HG03280 (cell line): ENCODE results near the gene SHISA7.
"Not testable (repeated sequence)": the region's sequence is repeated elsewhere in the genome, so short reads cannot be mapped to it uniquely, and the experiment has no call there.

Source experiments
- ATAC-seq: cut with Tn5 transposase; IDR thresholded peaks from one replicate; pipeline ENCODE4 v1.9.1; 2021; ENCODE audit warnings: mild to moderate bottlenecking, moderate library complexity; ENCODE audit not compliant: unreplicated experiment

SHISA7 gene

GRCh38 chr19:55448175-55448490, 5.0 kb upstream of the SHISA7 start:
- ATAC-seq = not testable (repeated sequence)

GRCh38 chr19:55447421-55448174, 4.5 kb upstream of the SHISA7 start:
- no peak for ATAC-seq

- ATAC-seq = no peak
These were observed 3.0 kb upstream of the SHISA7 start for GRCh38 chr19:55446060-55446459.

- no peak for ATAC-seq
These were observed 1.5 kb upstream of the SHISA7 start for GRCh38 chr19:55444646-55445045.

- ATAC-seq = no peak
These were observed 852 bp upstream of the SHISA7 start for GRCh38 chr19:55443824-55444480.

- no peak for ATAC-seq
These were observed 633 bp downstream of the SHISA7 start for GRCh38 chr19:55442372-55442961.

GRCh38 chr19:55441692-55442321, 1.3 kb downstream of the SHISA7 start:
- no peak for ATAC-seq

- no peak for ATAC-seq
These were observed 1.8 kb downstream of the SHISA7 start for GRCh38 chr19:55441319-55441691.

- no peak for ATAC-seq
These were observed 2.5 kb downstream of the SHISA7 start for GRCh38 chr19:55440411-55441105.

- no peak for ATAC-seq
These were observed 4.0 kb downstream of the SHISA7 start for GRCh38 chr19:55439052-55439451.

GRCh38 chr19:55437410-55437809, 5.7 kb downstream of the SHISA7 start:
- no peak for ATAC-seq

- no peak for ATAC-seq
These were observed 6.3 kb downstream of the SHISA7 start for GRCh38 chr19:55436847-55437246.

- no peak for ATAC-seq
These were observed 8.1 kb downstream of the SHISA7 start for GRCh38 chr19:55435020-55435419.

GRCh38 chr19:55434356-55434919, 8.7 kb downstream of the SHISA7 start:
- ATAC-seq = no peak

- ATAC-seq = no peak
These were observed 9.8 kb downstream of the SHISA7 start for GRCh38 chr19:55433292-55433691.

- no peak for ATAC-seq
These were observed 10.7 kb downstream of the SHISA7 start for GRCh38 chr19:55432241-55432959.

GRCh38 chr19:55431183-55431582, 11.9 kb downstream of the SHISA7 start:
- ATAC-seq = no peak

GRCh38 chr19:55426042-55426441, 17.1 kb downstream of the SHISA7 start:
- ATAC-seq = no peak

GRCh38 chr19:55424518-55424917, 18.6 kb downstream of the SHISA7 start:
- no peak for ATAC-seq
